HL-60 (cell line): ENCODE measurements around the gene CASTOR2.
"Not testable (repeated sequence)": the region's sequence is repeated elsewhere in the genome, so short reads cannot be mapped to it uniquely, and the experiment has no call there.

Source experiments
- POLR2AphosphoS5 ChIP-seq: IDR thresholded peaks from 2 replicates; pipeline ENCODE4 v1.6.1; 2012; ENCODE audit warnings: low read depth
- SPI1 ChIP-seq: IDR thresholded peaks from 2 replicates; pipeline ENCODE4 v1.6.1; 2012; ENCODE audit warnings: low read depth, mild to moderate bottlenecking, borderline replicate concordance
- TF ChIP-seq, protein P1 (sequence below): IDR thresholded peaks from one replicate; pipeline ENCODE4 v1.5.1; 2011; ENCODE audit warnings: low read length, control low read depth, inconsistent platforms; ENCODE audit not compliant: insufficient read depth

DNA sequence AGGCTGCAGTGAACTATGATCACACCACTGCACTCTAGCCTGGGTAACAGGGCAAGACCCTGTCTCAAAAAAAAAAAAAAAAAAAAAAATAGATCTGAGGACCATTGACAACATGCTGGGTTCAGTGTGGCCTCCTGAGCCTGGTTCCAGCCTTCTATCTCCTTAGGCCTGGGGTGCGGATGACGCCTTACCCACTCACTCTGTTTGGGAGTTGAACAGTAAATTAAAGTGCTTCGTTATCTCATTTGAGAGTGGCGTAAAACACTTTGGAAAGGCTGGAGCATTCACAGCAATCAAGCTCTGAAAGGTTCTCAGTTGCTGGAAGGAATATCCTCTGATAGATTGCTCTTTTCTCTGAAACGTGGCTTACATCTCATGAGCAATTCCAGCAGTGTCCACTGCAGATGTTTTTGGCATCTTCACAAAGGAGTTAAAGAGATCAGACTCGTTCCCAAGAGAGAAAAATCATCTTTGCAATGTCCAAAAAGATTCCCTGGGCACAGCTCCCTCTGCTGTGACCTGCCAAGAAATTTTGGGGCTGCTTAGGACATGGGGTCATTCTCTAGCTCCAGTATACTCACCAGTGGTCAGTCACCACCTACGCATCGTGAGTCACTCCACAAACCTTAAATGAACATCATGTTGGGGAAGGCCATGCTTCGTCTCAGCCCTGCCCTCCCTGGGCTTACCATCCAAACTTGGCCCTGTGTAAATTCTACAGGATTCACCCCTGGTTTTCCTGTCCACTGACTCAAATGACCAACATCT, 23.0 kb upstream of the CASTOR2 start:
- not testable (repeated sequence) for TF ChIP-seq POLR2AphosphoS5, SPI1
- TF ChIP-seq, protein P1, sequence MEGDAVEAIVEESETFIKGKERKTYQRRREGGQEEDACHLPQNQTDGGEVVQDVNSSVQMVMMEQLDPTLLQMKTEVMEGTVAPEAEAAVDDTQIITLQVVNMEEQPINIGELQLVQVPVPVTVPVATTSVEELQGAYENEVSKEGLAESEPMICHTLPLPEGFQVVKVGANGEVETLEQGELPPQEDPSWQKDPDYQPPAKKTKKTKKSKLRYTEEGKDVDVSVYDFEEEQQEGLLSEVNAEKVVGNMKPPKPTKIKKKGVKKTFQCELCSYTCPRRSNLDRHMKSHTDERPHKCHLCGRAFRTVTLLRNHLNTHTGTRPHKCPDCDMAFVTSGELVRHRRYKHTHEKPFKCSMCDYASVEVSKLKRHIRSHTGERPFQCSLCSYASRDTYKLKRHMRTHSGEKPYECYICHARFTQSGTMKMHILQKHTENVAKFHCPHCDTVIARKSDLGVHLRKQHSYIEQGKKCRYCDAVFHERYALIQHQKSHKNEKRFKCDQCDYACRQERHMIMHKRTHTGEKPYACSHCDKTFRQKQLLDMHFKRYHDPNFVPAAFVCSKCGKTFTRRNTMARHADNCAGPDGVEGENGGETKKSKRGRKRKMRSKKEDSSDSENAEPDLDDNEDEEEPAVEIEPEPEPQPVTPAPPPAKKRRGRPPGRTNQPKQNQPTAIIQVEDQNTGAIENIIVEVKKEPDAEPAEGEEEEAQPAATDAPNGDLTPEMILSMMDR: not testable (repeated sequence)
